Endometrial microvascular endothelial cells (primary cell): ENCODE results near the gene PGK2. TPM values are rescaled to one million over a fixed set of nuclear protein-coding genes. Genes with fewer than 3 reads are reported as not detected.
"Not testable (repeated sequence)": the region's sequence is repeated elsewhere in the genome, so short reads cannot be mapped to it uniquely, and the experiment has no call there.

Experiments
- in situ Hi-C: cut with HindIII; loops from 2 replicates; pipeline ENCODE4 v1.10.0; 2017; ENCODE audit warnings: low sequenced_read_pairs, low pct_unique_long_range_greater_than_20kb; ENCODE audit errors: inconsistent ontology term
- total RNA-seq: library from RNA; depleted of rRNA; stranded (reverse); fragments of >200 nt; gene quantifications from one replicate; pipeline ENCODE4 v1.2.3, GENCODE V29; 2015; ENCODE audit errors: inconsistent ontology term

Gene PGK2
- total RNA-seq: not detected

DNA sequence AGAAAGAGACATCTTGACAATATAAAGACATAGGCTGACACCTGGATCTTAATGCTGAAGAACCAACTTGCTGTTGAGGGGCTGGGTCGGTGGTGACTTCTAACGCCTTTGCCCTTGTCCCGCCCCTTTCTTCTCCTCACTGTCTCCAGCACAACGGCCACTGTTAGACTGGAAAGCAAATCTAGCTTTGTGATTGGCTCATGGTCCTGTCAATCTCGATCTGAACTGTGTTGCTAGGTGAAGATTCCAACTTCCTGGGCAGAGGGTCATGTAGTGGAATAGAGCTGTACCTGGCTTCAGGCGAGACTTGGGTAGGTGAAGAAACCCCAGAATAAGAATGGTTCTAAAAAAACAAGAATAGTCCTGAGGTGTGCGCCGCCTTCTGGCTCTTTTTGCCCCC is at the start of gene PGK2:
Gene PGK2 (minus strand): TSS at position 110 of the 400 bp plus-strand sequence. CDS start 98 bp downstream, at position 12.
- in situ Hi-C loops: no loop called here

DNA sequence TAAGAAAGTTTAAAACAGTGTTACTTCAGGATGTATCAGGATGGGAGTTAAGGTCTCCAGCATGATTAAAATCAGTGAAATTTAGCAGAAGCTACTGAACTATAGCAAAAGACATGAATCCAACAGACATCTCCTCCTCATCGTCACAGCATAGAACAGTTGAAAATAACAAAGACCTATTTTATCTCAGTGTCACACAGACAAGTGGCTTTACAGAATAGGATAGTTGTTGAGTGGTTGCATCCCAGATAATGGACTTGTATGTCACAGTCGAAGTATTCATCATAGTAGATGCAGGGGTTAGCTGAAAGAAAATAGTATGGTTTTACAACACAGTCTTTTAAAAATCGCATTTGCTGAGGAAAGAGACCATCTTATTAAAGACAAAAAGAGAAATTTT is 48.1 kb upstream of the PGK2 start:
- in situ Hi-C loops: no loop called here

DNA sequence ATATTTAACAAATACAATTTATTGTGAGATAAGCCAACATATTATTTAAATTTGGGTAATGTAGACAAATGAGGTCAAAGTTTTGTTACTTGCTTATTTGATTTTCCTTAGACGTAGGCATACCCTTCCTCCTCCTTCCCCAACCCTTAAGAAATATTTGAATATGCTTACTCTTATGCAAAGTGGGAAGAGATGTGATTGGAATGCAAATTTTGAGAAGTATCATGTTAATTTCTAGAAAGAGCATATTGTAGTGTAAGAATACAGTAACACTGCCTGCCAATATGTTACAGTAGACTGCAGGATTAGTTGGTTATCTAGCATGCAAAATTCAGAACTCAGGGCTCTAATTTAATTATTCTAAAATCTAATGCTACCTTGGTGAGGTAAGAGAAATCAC is 46.3 kb upstream of the PGK2 start:
- in situ Hi-C loops: no loop called here

DNA sequence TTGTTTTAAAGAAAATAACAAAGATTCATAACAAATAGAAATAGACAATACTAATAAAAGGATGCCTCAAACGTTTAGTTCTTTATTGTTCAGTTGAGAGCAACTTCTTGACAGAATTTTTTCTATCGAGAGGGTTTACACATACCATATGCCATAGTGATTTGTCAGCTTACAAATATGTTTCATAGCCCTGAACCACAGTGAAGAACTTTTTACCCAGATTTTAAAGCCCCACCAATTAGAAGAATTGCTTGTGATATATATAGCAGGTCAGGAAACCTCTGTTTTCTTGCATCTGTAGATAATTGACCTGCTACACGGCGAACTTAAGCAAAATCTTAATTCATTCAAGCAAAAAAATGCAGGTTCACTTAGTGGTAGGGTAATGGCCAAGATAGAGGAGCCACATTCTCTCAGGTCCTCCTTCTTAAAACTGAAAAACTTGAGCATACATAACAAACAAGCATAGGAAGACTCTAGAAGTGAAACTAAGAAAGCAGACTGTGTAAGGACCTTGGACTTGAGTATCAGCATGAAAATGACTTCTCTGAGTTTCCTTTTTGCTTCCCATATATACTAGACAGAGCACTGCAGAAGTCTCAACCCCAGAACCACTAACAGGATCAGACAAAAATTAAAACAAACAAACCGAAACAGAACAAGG is 39.8 kb upstream of the PGK2 start:
- in situ Hi-C loops: no loop called here

DNA sequence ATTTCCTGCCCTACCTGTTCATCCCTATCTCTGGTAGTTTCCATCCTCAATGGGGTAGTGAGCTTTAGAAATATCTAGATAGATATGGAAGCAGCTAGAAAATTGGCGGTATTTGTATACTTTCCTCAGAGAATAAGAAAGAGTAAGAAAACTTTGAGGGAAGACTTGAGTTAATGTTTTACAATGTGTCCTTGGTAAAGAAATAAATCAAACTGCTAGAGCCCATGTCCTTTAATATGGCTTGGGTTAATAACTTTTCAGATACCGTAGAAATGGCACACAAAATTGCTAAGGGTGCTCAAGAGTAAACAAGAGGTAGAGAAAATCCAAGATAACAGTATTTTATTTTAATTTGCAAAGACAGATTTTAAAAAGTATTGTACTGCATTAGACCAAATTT is 28.1 kb upstream of the PGK2 start:
- in situ Hi-C loops: no loop called here

DNA sequence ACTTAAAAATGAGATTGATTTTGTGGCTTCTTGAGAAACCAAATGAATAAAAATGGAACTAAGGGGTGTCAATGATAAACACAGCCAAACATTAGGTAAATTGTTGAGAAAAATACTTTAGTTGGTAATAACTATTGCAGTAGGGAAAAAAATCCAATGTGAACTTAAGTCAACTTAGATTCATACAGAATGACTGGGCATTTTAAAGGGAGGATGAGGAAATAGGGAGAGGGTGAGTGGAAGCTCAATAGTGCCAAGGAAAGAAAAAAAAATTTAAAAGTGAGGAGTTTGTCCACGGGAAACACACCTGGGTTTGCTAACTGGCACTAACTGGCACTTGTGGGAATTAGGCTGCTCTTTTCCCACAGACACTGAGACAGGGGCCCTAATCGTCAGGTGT is 26.2 kb upstream of the PGK2 start:
- in situ Hi-C loops: no loop called here

DNA sequence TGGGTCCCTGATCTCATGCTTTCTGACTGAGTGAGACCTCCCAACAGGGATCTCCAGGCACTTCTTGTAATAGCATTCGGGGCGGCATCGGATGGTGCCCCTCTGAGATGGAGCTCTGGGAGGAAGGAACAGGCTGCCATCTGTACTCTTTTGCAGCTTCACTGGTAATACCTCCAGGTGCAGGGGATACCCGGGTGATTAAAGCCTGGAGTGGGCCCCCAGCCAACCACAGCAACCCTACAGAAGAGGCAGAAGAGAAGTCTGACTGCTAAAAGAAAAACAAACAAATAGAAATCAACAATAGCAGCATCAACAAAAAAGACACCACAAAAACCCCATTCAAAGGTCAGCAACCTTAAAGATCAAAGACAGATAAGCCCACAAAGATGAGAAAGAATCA is 19.1 kb upstream of the PGK2 start:
- in situ Hi-C loops: no loop called here

DNA sequence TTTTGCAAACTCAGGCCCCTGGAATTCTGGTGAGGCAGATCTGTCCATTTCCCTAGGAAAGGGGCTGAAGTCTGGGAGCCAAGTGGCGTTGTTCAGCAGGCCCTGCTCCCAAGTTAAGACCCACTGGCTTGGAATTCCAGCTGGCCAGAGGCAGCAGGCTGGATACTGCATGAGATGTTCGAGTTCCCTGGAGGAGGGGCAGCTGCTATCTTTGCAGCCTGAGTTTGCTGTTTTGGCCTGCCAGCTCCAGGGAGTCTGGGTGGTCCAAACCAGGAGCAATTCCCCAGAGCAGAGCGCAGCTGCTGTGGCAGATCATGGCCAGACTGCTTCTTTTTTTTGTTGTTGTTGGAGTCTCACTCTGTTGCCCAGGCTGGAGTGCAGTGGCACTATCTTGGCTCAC is 18.2 kb upstream of the PGK2 start:
- in situ Hi-C loops: no loop called here

DNA sequence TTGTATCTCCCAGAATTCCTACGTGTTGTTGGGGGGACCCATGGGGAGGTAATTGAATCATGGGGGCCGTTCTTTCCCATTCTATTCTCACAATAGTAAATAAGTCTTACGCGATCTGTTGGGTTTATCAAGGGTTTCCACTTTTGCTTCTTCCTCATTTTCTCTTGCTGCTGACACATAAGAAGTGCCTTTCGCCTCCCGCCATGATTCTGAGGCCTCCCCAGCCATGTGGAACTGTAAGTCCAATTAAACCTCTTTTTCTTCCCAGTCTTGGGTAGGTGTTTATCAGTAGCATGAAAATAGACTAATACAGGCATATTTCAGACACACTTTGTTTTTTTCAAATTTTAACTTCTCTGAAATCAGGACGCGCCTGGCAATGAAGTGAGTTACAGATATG is 14.4 kb upstream of the PGK2 start:
- in situ Hi-C loops: no loop called here

DNA sequence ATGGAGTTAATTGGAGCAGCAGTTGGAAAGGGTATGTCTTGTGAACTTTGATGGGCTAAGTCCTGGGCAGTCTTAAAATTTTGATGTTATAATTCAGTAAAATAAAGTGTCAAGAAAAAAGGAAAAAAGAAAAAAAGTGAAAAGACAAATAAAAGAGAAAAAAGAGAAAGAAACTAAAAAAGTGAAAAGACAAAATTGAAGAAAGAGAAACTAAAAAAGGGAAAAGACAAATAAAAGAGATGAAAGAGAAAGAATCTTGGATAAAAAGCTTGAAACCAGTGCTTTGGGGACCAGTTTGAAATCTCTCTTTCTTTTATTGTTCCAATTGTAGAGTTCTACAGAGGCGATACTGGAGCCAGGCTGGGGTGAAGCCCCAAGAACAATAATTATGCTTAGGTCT is 12.0 kb upstream of the PGK2 start:
- in situ Hi-C loops: no loop called here

DNA sequence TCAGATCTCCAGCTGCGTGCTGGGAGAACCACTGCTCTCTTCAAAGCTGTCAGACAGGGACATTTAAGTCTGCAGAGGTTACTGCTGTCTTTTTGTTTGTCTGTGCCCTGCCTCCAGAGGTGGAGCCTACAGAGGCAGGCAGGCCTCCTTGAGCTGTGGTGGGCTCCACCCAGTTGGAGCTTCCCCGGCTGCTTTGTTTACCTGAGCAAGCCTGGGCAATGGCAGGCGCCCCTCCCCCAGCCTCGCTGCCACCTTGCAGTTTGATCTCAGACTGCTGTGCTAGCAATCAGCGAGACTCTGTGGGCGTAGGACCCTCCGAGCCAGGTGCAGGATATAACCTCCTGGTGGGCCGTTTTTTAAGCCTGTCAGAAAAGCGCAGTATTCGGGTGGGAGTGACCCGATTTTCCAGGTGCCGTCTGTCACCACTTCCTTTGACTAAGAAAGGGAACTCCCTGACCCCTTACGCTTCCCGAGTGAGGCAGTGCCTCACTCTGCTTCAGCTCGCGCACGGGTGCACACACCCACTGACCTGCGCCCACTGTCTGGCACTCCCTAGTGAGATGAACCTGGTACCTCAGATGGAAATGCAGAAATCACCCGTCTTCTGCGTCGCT is 9.9 kb upstream of the PGK2 start:
- in situ Hi-C loops: not testable (repeated sequence)

DNA sequence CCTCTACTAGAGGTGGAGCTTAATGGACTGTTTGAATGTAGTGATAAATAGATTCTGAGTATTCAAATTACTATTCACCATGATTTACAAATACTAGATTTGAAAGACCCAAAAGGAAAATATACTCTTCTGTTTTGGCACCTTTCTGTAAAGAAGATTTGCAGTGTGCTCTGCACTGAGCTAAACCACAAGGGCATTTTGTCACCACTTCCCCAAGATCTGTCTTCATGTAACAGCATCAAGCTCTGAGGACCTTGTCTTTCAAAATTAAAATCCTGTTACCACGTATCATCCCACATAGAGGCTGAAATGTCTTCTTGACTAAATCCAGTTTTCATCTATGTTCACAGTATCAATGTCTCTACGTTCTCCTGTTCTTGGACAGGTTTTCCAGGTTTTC is 3.3 kb upstream of the PGK2 start:
- in situ Hi-C loops: no loop called here

DNA sequence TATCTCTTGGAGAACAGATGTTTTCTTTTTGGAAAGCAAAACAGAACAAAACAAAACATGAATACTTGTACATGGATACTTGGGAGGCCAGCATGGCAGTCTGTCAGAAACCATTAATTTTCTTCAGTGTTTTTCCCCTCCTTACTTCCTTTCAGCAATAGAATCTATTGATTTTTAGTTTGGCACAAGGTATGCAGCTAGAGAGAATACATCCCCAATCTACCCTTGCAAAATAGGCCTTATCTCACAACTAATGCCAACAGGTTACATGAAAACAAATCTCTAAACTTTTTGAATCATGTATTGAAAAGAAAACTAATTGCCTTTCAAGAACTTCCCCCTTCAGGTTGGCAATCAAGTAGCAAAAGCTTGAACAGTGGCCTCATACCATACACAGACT is 2.8 kb downstream of the PGK2 start:
- in situ Hi-C loops: no loop called here

DNA sequence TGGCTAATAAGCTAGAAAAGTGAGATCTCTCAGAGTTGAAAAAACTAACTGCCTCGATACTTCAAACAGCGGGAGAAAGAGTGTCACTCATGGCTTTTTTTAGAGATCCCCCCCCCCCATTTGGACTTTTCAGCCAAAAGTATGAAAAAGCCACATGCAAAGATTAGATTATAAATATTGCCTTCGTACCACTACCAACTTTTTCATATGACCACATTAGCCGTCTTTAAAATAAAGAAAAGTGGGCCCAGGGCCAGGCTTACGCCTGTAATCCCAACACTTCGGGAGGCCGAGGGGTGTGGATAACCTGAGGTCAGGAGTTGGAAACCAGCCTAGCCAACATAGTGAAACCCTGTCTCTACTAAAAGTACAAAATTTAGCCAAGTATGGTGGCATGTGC is 4.4 kb downstream of the PGK2 start:
- in situ Hi-C loops: no loop called here

DNA sequence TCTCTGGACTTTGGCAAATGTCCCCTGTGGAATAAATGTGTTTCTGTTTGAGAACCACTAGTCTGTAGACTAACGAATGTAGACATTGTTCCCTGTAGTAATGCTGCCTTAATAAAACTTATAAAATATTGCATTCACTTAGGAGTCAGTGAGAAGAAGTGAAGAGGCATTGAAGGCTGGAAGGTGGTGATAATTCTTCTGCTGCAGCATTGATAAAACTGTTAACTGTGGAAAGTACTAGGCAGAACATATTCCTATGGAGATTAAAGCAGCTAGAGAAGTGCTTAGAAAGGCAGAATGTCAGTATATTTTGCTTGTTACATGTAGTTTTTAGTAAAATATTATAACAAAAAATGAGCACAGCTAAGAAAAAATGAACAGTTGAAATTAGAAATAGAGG is 4.8 kb downstream of the PGK2 start:
- in situ Hi-C loops: no loop called here

DNA sequence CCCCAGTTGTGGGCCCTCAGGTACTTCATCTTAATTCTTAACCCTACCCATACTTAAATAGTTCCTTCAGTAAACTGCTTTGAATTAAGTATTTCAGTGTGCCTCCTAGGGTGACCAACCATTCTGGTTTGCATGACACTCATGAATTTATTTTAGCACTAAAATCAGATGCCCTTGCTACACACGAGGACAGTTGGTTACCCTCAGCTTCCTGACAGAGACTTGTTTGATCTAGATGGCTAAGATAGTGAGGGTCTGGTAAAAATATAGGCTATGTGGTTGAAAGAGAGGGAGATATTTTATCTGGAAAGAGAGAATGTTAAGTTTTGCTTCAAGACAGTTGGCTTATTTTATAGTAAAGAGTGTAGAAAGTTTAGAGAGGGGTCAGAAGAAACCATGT is 10.6 kb downstream of the PGK2 start:
- in situ Hi-C loops: no loop called here

DNA sequence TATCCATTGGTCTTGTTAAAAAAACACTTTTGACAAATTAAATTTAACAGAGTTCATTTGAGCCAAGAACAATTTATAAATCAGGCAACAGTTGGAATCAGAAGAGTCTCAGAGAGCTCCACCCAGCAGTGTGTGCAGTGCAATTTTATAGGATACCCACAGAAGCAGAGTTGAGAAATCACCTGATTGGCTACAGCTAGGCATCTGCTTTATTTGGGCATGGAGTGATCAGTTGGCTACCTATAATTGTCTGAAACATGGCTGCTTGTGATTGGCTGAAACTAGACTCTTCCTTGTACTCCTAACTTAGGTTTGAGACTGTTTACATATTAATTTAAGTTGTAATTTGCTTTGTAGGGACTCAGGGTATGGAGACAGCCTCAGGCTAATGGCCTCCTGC is 12.0 kb downstream of the PGK2 start:
- in situ Hi-C loops: no loop called here

DNA sequence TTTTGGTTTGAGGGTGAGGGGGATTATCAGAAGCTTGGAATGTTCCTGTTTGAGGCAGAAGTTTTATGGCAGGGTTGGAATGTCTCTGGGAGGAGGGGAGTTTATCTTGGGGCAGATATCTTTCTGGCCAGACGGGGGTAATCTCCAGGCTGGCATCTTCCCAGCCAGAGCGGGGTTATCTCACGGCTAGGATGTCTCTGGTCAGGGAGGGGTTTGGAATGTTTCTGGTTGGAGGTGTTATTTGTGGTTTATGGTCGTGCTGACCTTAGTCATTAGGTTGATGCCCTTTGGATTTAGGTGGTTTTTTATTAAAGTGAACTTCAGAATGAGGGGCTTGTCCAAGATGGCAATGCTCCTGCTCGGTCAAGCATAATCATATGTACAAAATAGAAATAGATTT is 14.8 kb downstream of the PGK2 start:
- in situ Hi-C loops: no loop called here

DNA sequence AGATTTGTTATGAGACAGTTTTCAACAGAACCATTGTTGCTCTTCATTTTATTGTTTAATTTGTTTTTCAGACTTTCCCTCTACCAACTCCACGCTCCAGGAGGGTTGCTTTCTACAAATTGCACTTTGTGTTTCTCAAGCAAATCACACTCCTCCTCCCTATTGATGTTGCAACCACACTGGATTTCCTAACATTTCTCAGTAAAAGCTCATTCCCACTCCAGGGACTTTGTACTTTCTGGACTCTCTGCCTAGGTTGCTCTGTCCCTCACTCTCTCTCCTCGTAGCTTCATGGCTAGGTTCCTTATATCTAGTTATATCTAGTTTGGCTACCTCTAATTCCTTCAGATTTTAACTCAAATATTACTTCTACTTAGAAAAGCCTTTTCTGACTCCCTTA is 20.3 kb downstream of the PGK2 start:
- in situ Hi-C loops: no loop called here

DNA sequence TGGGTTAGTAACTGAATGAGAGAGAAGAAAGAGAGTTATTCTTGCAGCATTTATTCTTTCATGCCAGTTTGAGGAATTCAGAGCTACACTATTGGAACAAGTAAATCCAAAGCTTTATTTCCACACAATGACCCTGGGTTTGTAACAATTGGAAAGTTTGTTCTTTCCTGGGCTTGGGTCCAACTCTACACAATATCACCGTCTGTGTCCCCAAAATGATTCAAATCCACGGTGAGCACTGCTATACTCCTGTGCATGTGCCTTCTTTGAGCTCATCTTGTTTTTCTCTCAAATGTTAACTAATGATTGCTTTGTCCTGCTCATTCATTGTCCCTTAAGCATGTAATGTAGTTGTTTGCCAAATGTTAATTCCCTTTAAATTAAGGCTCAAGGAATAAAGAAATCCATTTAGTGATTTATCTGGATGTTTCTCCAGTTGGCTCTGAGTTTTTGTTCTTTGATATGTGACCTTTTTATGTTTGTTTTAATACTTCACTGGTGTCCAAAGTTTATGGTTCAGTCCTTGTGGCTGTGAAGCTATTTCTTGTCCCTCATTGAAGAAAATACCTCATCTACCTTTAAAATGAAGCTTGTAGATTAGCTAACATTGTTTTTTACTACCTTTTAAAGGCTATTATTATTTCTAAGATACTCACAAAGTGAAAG is 22.4 kb downstream of the PGK2 start:
- in situ Hi-C loops: no loop called here
